Loucy (cell line): ENCODE results near the gene KCNA2.

Experiments used
- EZH2phosphoT487 ChIP-seq: fragments of 200-600 bp; IDR thresholded peaks from 2 replicates; pipeline ENCODE4 v1.6.1; 2018; ENCODE audit warnings: antibody characterized with exemption, mild to moderate bottlenecking, moderate library complexity, borderline replicate concordance
- TF ChIP-seq, protein P1 (sequence below): fragments of 200-600 bp; sonication (generic); conservative IDR thresholded peaks from 2 replicates; pipeline ENCODE4 v1.5.1; 2014; ENCODE audit warnings: mild to moderate bottlenecking, antibody characterized with exemption, low read length

GRCh38 chr1:110627764-110628163 is 21.6 kb upstream of the KCNA2 start:
- TF ChIP-seq, protein P1, sequence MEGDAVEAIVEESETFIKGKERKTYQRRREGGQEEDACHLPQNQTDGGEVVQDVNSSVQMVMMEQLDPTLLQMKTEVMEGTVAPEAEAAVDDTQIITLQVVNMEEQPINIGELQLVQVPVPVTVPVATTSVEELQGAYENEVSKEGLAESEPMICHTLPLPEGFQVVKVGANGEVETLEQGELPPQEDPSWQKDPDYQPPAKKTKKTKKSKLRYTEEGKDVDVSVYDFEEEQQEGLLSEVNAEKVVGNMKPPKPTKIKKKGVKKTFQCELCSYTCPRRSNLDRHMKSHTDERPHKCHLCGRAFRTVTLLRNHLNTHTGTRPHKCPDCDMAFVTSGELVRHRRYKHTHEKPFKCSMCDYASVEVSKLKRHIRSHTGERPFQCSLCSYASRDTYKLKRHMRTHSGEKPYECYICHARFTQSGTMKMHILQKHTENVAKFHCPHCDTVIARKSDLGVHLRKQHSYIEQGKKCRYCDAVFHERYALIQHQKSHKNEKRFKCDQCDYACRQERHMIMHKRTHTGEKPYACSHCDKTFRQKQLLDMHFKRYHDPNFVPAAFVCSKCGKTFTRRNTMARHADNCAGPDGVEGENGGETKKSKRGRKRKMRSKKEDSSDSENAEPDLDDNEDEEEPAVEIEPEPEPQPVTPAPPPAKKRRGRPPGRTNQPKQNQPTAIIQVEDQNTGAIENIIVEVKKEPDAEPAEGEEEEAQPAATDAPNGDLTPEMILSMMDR, result no peak
- TF ChIP-seq EZH2phosphoT487, result no peak
